Esophagus (tissue), 2 donors: ENCODE results near the gene MYL4. TPM values are rescaled to one million over a fixed set of nuclear protein-coding genes. Genes with fewer than 3 reads are reported as not detected.
"Not testable (repeated sequence)": the region's sequence is repeated elsewhere in the genome, so short reads cannot be mapped to it uniquely, and the experiment has no call there.

Source experiments
- H3K27ac ChIP-seq, 2 donors: one replicate each; pipeline ENCODE4 v1.5.1; 2013; ENCODE audit warnings: low read depth in 2 of 2, mild to moderate bottlenecking in 2 of 2, inconsistent platforms in 1 of 2, low read length in 1 of 2, moderate library complexity in 1 of 2
- H3K27me3 ChIP-seq, 2 donors: one replicate each; pipeline ENCODE4 v1.6.1; 2013; ENCODE audit warnings: low read length in 2 of 2, control low read depth in 1 of 2, mild to moderate bottlenecking in 1 of 2; ENCODE audit not compliant: insufficient read depth in 2 of 2, control insufficient read depth in 1 of 2
- H3K36me3 ChIP-seq, 2 donors: one replicate each; pipeline ENCODE4 v1.6.1; 2013; ENCODE audit warnings: low read length in 1 of 2; ENCODE audit not compliant: control insufficient read depth in 2 of 2, insufficient read depth in 2 of 2
- H3K4me1 ChIP-seq, 2 donors: one replicate each; pipeline ENCODE4 v1.6.1; 2013; ENCODE audit warnings: low read length in 1 of 2; ENCODE audit not compliant: control insufficient read depth in 2 of 2, insufficient read depth in 2 of 2
- H3K4me3 ChIP-seq, 2 donors: one replicate each; pipeline ENCODE4 v1.5.1; 2013; ENCODE audit warnings: low read length in 2 of 2, mild to moderate bottlenecking in 2 of 2, low read depth in 1 of 2, moderate library complexity in 1 of 2
- H3K9me3 ChIP-seq, 2 donors: one replicate each; pipeline ENCODE4 v1.6.1; 2013; ENCODE audit warnings: mild to moderate bottlenecking in 2 of 2, low read depth in 1 of 2, low read length in 1 of 2, moderate library complexity in 1 of 2; ENCODE audit not compliant: control insufficient read depth in 2 of 2, insufficient read depth in 1 of 2
- WGBS, 2 donors: extraction: QIAGEN DNeasy Blood & Tissue Kit; methylation state at CpG; one replicate each; pipeline ENCODE4 v1.1.7; 2013; 5-methylcytosine and 5-hydroxymethylcytosine counted together
- polyA plus RNA-seq, 2 donors: library from polyadenylated mRNA; stranded (reverse); fragments of 200-250 nt; gene quantifications; one replicate each; pipeline ENCODE4 v1.2.3, GENCODE V29; 2013
- donor health status: healthy with polysubstance abuse.
- donor health status: Bipolar disorder and iron deficiency.

Gene MYL4
- polyA plus RNA-seq, 2 donors: 0.12 to 0.18 TPM

- not testable (repeated sequence) for H3K4me3 ChIP-seq, H3K4me1 ChIP-seq, H3K27ac ChIP-seq, H3K27me3 ChIP-seq, H3K9me3 ChIP-seq, H3K36me3 ChIP-seq
- 88 to 92% methylated on average over 4 of the region's 4 CpGs for WGBS, 2 donors
Measured at GRCh38 chr17:47216821-47217220, 7.7 kb downstream of the MYL4 start.

DNA sequence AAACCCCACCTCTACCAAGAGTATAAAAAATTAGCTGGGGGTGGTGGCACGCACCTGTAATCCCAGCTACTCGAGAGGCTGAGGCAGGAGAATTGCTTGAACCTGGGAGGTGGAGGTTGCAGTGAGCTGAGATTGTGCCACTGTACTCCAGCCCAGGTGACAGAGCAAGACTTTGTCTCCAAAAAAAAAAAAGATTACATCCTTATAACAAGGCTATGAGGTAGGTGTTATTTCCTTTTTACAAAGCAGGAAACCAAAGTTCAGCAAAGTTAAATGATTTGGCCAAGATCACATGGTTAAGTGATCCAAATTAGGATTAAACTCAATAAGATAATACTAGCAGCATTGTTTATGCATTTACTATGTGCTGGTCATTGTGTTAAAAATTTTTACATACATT, 8.1 kb downstream of the MYL4 start:
- not testable (repeated sequence) for H3K4me3 ChIP-seq, H3K27me3 ChIP-seq, H3K9me3 ChIP-seq, H3K36me3 ChIP-seq, H3K27ac ChIP-seq, H3K4me1 ChIP-seq
- 85 to 86% methylated on average over 2 of the region's 2 CpGs for WGBS, 2 donors

DNA sequence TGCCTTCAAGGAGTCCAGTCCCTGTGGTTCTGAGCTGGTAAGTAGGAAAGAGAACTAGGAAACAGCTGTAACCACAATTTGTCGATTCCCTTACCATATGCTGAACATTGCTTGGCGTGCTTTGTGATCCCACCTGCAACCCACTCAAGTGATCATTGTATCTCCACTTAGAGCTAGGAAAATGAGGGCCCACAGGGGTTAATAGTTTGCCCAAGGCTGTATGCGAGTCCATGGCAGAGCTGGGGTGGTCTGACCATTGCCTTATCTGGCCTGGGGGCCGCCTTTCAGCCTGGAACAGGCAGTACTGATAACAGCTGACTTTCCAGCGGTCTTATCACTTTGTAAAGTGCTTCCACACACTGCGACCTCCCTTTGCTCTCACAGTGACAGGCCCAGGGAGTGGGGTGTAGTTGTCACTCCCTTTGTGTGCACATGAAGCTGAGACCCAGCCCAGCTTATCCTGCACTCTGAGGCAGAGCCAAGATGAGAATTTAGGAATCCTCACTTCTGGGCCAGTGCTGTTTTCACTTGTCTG, 9.8 kb downstream of the MYL4 start:
- Histone ChIP-seq H3K36me3 (no peaks in the 10 kb centered on the region), H3K4me3 (no peak overlapping the region), H3K27ac (no peak overlapping the region), H3K4me1 (no peaks in the 10 kb centered on the region), H3K27me3 (no peaks in the 10 kb centered on the region), H3K9me3 (no peaks in the 10 kb centered on the region)
- 70 to 82% methylated on average over 6 of the region's 6 CpGs for WGBS, 2 donors

DNA sequence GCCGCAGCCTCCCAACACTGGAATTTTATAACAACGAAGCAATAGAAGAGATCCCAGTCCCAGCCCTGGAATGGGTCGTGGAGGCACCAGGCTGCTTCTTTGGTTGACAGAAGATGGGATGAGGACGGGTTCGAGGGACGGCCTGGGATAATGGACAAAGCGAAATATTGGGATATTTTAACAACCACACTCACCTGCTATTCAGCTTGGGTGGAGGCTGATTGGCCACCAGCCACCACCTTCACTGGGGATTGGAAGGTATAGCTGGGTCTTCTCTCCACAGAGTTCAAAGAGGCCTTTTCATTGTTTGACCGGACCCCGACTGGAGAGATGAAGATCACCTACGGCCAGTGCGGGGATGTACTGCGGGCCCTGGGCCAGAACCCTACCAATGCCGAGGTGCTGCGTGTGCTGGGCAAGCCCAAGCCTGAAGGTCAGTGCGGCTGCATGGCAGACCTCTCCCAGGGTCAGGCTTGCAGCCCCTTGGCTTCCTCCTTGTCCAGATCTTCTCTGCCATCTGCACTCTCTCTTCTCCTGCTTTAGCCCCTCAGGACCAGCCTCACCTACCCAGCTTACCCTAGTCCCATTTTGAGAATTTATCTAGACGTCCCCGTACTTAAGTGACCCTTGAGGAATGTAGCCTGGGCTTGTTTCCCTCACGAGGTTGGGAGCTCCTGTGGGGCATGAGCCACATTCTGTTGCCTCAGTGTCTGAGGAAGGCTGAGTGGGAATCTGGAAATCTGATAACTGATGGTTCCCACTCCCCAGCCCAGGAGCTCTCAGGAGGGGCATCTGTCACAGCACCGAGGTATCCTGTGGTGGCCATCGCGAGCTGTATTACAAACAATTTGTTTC, 10.7 kb downstream of the MYL4 start:
- Histone ChIP-seq H3K4me3 (no peak overlapping the region), H3K27me3 (no peaks in the 10 kb centered on the region), H3K27ac (no peak overlapping the region), H3K36me3 (no peaks in the 10 kb centered on the region), H3K4me1 (no peaks in the 10 kb centered on the region), H3K9me3 (no peaks in the 10 kb centered on the region)
- WGBS, 2 donors: 87 to 89% methylated on average over 21 of the region's 21 CpGs

GRCh38 chr17:47220531-47220999, 11.4 kb downstream of the MYL4 start:
- Histone ChIP-seq H3K27me3 (no peaks in the 10 kb centered on the region), H3K27ac (no peak overlapping the region), H3K4me3 (no peak overlapping the region), H3K9me3 (no peaks in the 10 kb centered on the region), H3K36me3 (no peaks in the 10 kb centered on the region), H3K4me1 (no peaks in the 10 kb centered on the region)
- 47 to 61% methylated on average over 7 of the region's 7 CpGs for WGBS, 2 donors

DNA sequence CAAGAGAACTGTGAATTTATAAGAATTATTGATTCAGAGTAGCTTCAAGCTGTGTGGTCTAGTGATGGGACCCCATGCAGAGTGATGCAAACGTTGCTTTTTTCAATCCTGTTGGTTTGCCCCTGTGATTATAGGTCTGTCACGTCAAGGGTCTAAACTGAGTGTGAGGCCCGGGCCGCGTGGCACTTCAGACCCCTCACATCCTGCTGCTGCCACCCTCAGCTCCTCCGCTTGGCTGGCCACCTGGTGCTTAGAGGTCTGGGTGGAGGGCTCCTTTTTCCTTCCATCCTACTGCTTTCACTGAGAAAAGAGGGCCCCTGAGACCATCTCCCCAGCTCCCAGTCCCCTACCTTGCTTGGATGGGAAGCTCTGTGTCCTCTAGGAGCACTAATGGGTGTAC, 12.0 kb downstream of the MYL4 start:
- 86 to 87% methylated on average over 6 of the region's 6 CpGs for WGBS, 2 donors
- no peaks in the 10 kb centered on the region for H3K27me3 ChIP-seq
- H3K27ac ChIP-seq: no peak overlapping the region
- H3K9me3 ChIP-seq: no peaks in the 10 kb centered on the region
- no peak overlapping the region for H3K4me3 ChIP-seq
- H3K36me3 ChIP-seq: no peaks in the 10 kb centered on the region
- H3K4me1 ChIP-seq: no peaks in the 10 kb centered on the region

DNA sequence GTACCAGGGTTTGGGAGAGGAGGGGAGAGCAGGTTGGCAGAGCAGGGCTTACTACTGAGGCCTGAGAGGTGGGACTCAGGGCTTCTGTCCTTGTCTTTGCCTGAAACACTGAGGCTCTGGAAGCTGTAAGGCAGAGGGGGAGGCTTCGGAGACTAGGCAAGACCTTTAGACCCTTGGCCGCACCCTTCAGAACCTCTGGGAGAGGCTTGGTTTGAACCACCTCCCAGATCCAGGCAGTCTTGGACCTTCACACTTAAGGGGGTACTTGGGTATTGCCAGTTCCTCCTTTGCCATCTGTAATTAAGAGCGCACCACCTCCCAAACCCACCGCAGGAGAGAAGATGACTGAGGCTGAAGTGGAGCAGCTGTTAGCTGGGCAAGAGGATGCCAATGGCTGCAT, 12.9 kb downstream of the MYL4 start:
- Histone ChIP-seq H3K36me3 (no peaks in the 10 kb centered on the region), H3K27ac (no peak overlapping the region), H3K4me1 (no peaks in the 10 kb centered on the region), H3K27me3 (no peaks in the 10 kb centered on the region), H3K4me3 (no peak overlapping the region), H3K9me3 (no peaks in the 10 kb centered on the region)
- 93 to 99% methylated on average over 4 of the region's 4 CpGs for WGBS, 2 donors

DNA sequence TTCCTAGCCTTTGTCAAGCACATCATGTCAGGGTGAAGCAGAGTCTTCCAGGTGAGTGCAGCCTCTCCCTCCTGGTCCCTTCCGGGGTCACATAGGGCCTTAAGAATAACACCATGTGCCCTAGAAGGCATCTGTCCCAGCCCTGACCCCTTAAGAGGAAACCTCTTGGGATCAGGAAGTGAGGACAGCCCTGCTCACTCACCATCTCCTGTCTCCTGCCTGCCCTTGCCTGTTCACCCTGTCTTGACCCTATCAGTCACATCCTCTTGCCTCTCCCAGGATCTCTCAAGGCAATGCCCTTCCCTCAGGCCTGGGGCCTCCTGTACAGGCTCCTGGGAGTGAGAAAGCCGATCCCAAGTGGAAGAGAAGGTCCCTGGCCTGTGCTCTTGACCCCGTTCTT, 13.9 kb downstream of the MYL4 start:
- no peaks in the 10 kb centered on the region for H3K4me1 ChIP-seq
- H3K9me3 ChIP-seq: no peaks in the 10 kb centered on the region
- H3K27me3 ChIP-seq: no peaks in the 10 kb centered on the region
- H3K36me3 ChIP-seq: no peaks in the 10 kb centered on the region
- H3K4me3 ChIP-seq: no peak overlapping the region
- WGBS, 2 donors: 84 to 86% methylated on average over 3 of the region's 3 CpGs
- no peak overlapping the region for H3K27ac ChIP-seq

DNA sequence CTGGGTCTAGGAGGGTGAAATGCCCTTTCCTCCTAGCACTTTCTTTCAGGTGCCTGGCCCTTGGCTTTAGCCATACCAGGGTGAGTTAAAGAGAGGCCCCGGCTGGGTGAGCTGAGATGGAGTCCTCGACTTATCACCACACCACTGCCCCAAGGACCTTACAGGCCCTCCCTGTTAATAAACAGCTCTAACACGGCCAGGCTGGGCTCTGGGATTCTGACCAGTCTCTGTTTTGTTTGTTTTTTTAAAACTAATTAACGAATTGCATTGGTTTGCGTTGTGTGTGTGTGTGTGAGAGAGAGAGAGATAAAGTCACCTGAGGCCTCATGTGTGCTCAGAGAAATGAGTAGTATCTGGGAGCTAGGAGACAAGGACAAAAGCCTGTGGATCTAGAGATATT, 14.3 kb downstream of the MYL4 start:
- Histone ChIP-seq H3K9me3 (no peaks in the 10 kb centered on the region), H3K4me1 (no peaks in the 10 kb centered on the region), H3K4me3 (no peak overlapping the region), H3K27ac (no peak overlapping the region), H3K36me3 (no peaks in the 10 kb centered on the region), H3K27me3 (no peaks in the 10 kb centered on the region)
- WGBS, 2 donors: 78 to 89% methylated on average over 5 of the region's 5 CpGs

DNA sequence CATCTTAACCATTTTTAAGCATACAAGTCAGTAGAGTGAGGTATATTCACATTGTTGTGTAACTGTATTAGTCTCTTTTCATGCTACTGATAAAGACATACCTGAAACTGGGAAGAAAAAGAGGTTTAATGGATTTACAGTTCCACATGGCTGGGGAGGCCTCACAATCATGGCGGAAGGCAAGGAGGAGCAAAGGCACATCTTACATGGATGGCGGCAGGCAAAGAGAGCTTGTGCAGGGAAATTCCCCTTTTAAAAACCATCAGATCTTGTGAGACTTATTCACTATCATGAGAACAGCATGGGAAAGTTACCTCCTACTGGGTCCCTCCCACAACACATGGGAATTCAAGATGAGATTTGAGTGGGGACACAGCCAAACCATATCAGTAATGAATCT, 14.9 kb downstream of the MYL4 start:
- not testable (repeated sequence) for H3K4me1 ChIP-seq, H3K36me3 ChIP-seq, H3K27me3 ChIP-seq, H3K9me3 ChIP-seq, H3K27ac ChIP-seq, H3K4me3 ChIP-seq
- 95 to 96% methylated on average over 2 of the region's 2 CpGs for WGBS, 2 donors
